ENCODE data around the gene NEUROD2. TPM values are rescaled to one million over a fixed set of nuclear protein-coding genes. Genes with fewer than 3 reads are reported as not detected.
A peak's percentile ranks its signal among the peaks of the same experiment; 100 is the strongest.

Gene NEUROD2
- total RNA-seq, 1 experiment from 2014 or later, result not detected

- peaks cover 48% of the 10 kb centered on the region for H3K4me1 ChIP-seq (ENCODE audit: control insufficient read depth, insufficient read depth, low read length)
- DNase-seq (ENCODE audit: low read depth, low spot score) (no peak), ATAC-seq (no peak)
- no peaks in the 10 kb centered on the region for H3K27me3 ChIP-seq (ENCODE audit: control insufficient read depth, insufficient read depth, low read length)
- peaks cover 3% of the 10 kb centered on the region; the same call in 1 of the 2 replicates for H3K36me3 ChIP-seq (ENCODE audit: control insufficient read depth, insufficient read depth, low read length)
- CTCF ChIA-PET, result interaction anchor here (1.4 kb wide), 1 partner anchor 14 kb away, joined by 3 read pairs; no protein-coding TSS in a partner anchor
- POLR2A ChIA-PET, result no interaction called here
- intact Hi-C loops (cut with micrococcal nuclease; ENCODE audit: unreplicated experiment) (no loop called here), in situ Hi-C loops (cut with HindIII; ENCODE audit: low pct_unique_long_range_greater_than_20kb, low sequenced_read_pairs) (no loop called here)
- no peaks in the 10 kb centered on the region for H3K9me3 ChIP-seq (ENCODE audit: control insufficient read depth, insufficient read depth, low read depth, low read length)
- TF ChIP-seq SIN3A (IDR thresholded peaks at IDR 0.05; ENCODE audit: borderline replicate concordance, insufficient read depth, low read depth, low read length), result no peak
- TF ChIP-seq POLR2AphosphoS5 (IDR thresholded peaks at IDR 0.05; ENCODE audit: low read depth, low read length), result no peak
- no peak for TF ChIP-seq TCF7L2 (IDR thresholded peaks at IDR 0.05; ENCODE audit: low read depth, low read length)
- TF ChIP-seq, protein P1, sequence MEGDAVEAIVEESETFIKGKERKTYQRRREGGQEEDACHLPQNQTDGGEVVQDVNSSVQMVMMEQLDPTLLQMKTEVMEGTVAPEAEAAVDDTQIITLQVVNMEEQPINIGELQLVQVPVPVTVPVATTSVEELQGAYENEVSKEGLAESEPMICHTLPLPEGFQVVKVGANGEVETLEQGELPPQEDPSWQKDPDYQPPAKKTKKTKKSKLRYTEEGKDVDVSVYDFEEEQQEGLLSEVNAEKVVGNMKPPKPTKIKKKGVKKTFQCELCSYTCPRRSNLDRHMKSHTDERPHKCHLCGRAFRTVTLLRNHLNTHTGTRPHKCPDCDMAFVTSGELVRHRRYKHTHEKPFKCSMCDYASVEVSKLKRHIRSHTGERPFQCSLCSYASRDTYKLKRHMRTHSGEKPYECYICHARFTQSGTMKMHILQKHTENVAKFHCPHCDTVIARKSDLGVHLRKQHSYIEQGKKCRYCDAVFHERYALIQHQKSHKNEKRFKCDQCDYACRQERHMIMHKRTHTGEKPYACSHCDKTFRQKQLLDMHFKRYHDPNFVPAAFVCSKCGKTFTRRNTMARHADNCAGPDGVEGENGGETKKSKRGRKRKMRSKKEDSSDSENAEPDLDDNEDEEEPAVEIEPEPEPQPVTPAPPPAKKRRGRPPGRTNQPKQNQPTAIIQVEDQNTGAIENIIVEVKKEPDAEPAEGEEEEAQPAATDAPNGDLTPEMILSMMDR (IDR thresholded peaks at IDR 0.05), result no peak
- no peak for TF ChIP-seq REST (IDR thresholded peaks at IDR 0.05; ENCODE audit: insufficient read depth in 1 of 2, low read depth in 2 of 2, low read length in 1 of 2)
- BruUV-seq (replicated peaks), result no TSS peak
- H3K27ac ChIP-seq (ENCODE audit: low read length), result peak overlapping the region; percentile 91
- peak overlapping the region; percentile 83 for H3K4me3 ChIP-seq (ENCODE audit: low read depth in 2 of 2, low read length in 2 of 2)
These were observed 30.6 kb upstream of the NEUROD2 start for GRCh38 chr17:39638317-39638716.

DNA sequence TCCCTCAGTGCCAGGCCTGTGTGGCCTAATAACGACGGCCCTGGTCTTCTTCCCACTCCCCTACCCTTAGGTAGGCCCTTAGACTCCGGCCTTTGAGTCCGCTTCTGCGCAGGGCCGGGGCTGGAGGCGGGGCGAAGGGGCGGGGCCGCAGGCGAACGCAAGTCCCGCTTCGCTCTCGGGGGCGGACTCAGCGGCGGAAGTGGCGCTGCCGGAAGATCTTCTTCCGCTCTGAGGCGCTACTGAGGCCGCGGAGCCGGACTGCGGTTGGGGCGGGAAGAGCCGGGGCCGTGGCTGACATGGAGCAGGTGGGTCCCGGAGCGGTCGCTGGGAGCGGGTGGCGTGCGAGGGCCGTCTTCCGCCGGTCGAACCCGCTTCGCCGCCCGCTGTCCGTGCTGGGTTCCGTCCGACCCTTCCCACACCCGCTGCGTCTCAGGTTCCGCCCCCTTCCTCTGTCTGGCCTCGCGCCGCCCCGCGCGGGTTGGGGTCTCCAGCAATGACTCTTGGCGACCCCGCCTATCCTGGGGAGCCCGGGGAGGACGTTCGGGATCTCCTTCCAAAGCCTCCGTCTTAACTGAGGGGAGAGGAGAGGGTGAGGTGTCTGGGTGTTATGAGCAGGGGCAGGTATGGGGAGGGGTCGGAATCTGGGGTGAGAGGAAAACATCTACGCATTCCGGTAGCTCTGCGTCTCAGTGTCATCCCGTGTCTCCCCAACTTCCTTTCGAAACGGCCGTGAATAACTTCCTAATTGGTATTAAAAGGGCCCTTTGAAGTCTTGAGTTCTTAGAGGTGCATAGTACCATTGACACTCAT lies 29.4 kb upstream of the NEUROD2 start, which contains the start of gene STARD3:
Gene STARD3, plus strand, starts transcription at position 218 of the 810 bp plus-strand sequence. CDS start 16,388 bp downstream, outside the sequence.
- Histone ChIP-seq H3K27me3 (ENCODE audit: control insufficient read depth, insufficient read depth, low read length) (no peaks in the 10 kb centered on the region), H3K4me1 (ENCODE audit: control insufficient read depth, insufficient read depth, low read length) (peaks cover 52% of the 10 kb centered on the region), H3K27ac (ENCODE audit: low read length) (peak within 1 kb of the TSS; percentile 91), H3K4me3 (ENCODE audit: low read depth in 2 of 2, low read length in 2 of 2) (peak within 1 kb of the TSS; percentile 83), H3K9me3 (ENCODE audit: control insufficient read depth, insufficient read depth, low read depth, low read length) (no peaks in the 10 kb centered on the region), H3K36me3 (ENCODE audit: control insufficient read depth, insufficient read depth, low read length) (peaks cover 3% of the 10 kb centered on the region; the same call in 1 of the 2 replicates)
- POLR2A ChIA-PET, result no interaction called here
- TF ChIP-seq REST (IDR thresholded peaks at IDR 0.05; ENCODE audit: insufficient read depth in 1 of 2, low read depth in 2 of 2, low read length in 1 of 2) (no peak), SIN3A (IDR thresholded peaks at IDR 0.05; ENCODE audit: borderline replicate concordance, insufficient read depth, low read depth, low read length) (no peak), POLR2AphosphoS5 (IDR thresholded peaks at IDR 0.05; ENCODE audit: low read depth, low read length) (peak; percentile 44; the same call in 1 of the 2 replicates)
- ATAC-seq, result peak; percentile 94
- CTCF ChIA-PET, result no interaction called here
- in situ Hi-C loops (cut with HindIII; ENCODE audit: low pct_unique_long_range_greater_than_20kb, low sequenced_read_pairs) (no loop called here), intact Hi-C loops (cut with micrococcal nuclease; ENCODE audit: unreplicated experiment) (no loop called here)
- no TSS peak for BruUV-seq (replicated peaks)
- no peak for DNase-seq (ENCODE audit: low read depth, low spot score)
